ENCODE measurements around the gene GPR39. TPM values are rescaled to one million over a fixed set of nuclear protein-coding genes. Genes with fewer than 3 reads are reported as not detected.

GPR39 gene
- total and polyA plus RNA-seq, 12 donors, result 0.10 to 0.28 (median 0.17) TPM; not detected in 7

DNA sequence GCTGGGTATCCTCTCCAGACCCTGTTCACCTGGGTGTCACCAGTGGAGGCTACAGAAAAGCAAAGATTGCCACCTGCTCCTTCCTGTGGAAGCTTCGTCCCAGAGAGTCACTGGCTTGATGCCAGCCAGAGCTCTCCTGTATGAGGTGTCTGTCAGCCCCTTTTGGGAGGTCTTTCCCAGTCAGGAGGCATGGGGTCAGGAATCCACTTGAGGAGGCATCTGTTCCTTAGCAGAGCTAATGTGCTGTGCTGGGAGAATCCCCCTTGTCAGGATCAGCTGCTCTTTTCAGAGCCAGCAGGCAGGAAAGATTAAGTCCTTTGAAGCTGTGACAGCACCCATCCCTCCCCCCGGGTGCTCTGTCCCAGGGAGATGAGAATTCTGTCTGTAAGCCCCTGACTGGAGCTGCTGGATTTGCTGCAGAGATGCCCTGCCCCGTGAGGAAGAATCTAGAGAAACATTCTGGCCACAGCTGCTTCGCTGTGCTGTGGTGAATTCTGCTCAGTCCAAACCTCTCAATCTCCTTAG, 121.8 kb downstream of the GPR39 start:
- no peak overlapping the region for H3K4me3 ChIP-seq
- WGBS, 4 donors, result 35 to 57% (median 53%) methylated on average over 2 to 4 of the region's 4 CpGs

DNA sequence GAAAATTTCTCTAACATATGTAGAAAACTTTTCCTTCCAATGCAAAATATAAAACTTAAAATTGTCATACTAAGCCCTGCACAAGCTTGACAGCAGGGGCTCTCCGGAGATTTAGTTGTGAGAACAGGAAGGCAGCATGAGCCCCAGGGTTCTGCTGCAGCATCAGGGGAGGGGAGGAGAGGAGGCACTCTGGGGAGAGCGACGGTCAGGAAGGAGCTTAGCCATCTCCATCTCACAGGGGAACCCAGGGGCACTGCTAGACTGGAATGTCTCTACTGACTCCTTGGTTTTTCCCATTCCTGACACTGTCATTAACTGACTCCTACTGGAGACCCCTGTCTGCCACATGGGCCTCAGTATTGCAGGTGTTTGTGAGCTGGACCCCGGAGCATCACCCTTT, 123.6 kb downstream of the GPR39 start:
- Histone ChIP-seq H3K4me3 (no peak overlapping the region), H3K27ac (no peak overlapping the region), H3K9me3 (replicated peaks in 1 of 3) (peaks cover 0 to 4% (median 0%) of the 10 kb centered on the region in 3 donors), H3K36me3 (replicated peaks in 1 of 2) (no peaks in the 10 kb centered on the region), H3K4me1 (replicated peaks in 1 of 2) (no peaks in the 10 kb centered on the region), H3K27me3 (no peaks in the 10 kb centered on the region)
- TF ChIP-seq POLR2A (IDR thresholded peaks at IDR 0.05), result no peak
- TF ChIP-seq, protein P1, sequence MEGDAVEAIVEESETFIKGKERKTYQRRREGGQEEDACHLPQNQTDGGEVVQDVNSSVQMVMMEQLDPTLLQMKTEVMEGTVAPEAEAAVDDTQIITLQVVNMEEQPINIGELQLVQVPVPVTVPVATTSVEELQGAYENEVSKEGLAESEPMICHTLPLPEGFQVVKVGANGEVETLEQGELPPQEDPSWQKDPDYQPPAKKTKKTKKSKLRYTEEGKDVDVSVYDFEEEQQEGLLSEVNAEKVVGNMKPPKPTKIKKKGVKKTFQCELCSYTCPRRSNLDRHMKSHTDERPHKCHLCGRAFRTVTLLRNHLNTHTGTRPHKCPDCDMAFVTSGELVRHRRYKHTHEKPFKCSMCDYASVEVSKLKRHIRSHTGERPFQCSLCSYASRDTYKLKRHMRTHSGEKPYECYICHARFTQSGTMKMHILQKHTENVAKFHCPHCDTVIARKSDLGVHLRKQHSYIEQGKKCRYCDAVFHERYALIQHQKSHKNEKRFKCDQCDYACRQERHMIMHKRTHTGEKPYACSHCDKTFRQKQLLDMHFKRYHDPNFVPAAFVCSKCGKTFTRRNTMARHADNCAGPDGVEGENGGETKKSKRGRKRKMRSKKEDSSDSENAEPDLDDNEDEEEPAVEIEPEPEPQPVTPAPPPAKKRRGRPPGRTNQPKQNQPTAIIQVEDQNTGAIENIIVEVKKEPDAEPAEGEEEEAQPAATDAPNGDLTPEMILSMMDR (IDR thresholded peaks at IDR 0.05), result no peak
- intact Hi-C loops (cut with DNase I), result loop anchor here in 1 of 2 donors (10.0 kb wide), 1 partner anchor 635 kb away; no protein-coding TSS in a partner anchor
- 52 to 74% (median 59%) methylated on average over 3 to 4 of the region's 4 CpGs for WGBS, 4 donors
- DNase-seq, result no peak

More for the DNA sequence above, 121.8 kb downstream of the GPR39 start:
- TF ChIP-seq, protein P1 (IDR thresholded peaks at IDR 0.05), result no peak
- Histone ChIP-seq H3K9me3 (replicated peaks in 1 of 3) (peaks cover 0 to 4% (median 0%) of the 10 kb centered on the region in 3 donors), H3K27me3 (no peaks in the 10 kb centered on the region), H3K36me3 (replicated peaks in 1 of 2) (no peaks in the 10 kb centered on the region), H3K4me1 (replicated peaks in 1 of 2) (no peaks in the 10 kb centered on the region), H3K27ac (no peak overlapping the region)
- no peak for DNase-seq
- intact Hi-C loops (cut with DNase I), result no loop called here

DNA sequence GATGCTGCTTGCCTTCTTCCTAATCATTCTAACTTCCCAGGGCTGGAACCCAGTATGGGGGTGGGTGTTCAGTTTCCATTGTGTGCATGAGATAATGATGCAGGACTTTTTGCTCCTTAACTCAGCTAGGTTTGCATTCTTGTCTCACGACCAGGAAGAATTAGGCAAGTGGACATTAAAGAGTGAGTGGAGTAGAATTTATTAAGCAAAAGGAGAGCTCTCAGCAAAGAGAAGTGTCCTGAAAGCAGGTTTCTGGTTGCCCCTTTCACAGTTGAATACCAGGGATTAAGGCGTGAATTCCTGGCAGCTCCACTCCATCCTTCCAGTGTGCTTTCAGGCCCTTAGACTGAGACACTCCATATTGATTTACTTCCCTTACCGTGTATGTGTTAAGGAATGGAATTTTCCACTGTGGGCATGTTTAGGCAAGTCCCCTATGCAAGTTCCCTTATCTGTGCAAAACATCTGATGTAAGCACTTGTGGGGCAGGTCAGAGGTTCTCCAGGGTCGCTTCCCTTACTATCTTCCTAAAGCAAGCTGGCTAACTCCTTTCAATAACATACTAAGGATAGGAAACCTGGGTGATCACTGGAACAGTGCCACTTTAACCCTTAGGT, 126.5 kb downstream of the GPR39 start:
- TF ChIP-seq, protein P1 (IDR thresholded peaks at IDR 0.05), result no peak
- no peak for TF ChIP-seq POLR2A (IDR thresholded peaks at IDR 0.05)
- Histone ChIP-seq H3K4me1 (replicated peaks in 1 of 2) (no peaks in the 10 kb centered on the region), H3K4me3 (no peak overlapping the region), H3K9me3 (replicated peaks in 1 of 3) (no peaks in the 10 kb centered on the region), H3K27me3 (no peaks in the 10 kb centered on the region), H3K27ac (no peak overlapping the region), H3K36me3 (replicated peaks in 1 of 2) (no peaks in the 10 kb centered on the region)
- 37 to 60% (median 45%) methylated on average over 4 of the region's 4 CpGs for WGBS, 4 donors
- no peak for DNase-seq
- intact Hi-C loops (cut with DNase I), result loop anchor here in 1 of 2 donors (10.0 kb wide), 1 partner anchor 632 kb away; no protein-coding TSS in a partner anchor

DNA sequence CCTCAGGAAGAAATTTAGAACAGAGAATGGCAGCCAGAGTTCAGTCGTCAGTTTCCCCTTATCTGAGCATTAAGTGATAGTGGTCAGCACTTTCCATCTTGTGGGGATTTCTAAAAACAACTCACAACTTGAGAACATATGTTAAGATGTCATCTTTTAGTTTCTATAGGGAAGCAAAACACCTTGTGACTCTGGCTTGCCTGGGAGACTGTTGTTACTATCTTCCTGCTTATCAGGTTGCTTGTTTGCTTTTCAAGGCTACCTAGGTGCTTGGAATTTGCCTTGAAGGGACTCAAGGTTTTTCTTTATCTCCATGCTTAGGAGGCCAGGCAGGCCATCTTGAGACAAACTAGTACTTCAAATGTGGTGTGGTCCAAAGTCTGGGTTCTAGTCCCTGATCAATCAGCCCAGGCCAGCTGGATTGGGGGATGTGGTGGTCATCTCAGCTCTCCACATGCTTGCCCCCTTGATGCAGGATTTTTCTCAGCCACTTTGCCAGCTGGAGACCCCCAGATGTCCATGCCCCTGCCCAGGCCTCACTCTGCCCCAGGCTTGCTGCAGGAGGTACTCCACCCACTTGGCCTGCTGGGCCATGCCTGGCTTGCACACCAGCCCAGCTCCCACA, 127.5 kb downstream of the GPR39 start:
- Histone ChIP-seq H3K27me3 (no peaks in the 10 kb centered on the region), H3K4me1 (replicated peaks in 1 of 2) (no peaks in the 10 kb centered on the region), H3K36me3 (replicated peaks in 1 of 2) (no peaks in the 10 kb centered on the region), H3K27ac (no peak overlapping the region), H3K4me3 (no peak overlapping the region), H3K9me3 (replicated peaks in 1 of 3) (no peaks in the 10 kb centered on the region)
- 38 to 63% (median 49%) methylated on average over 1 of the region's 1 CpG for WGBS, 4 donors
- intact Hi-C loops (cut with DNase I), result loop anchor here in 1 of 2 donors (10.0 kb wide), 1 partner anchor 631 kb away; no protein-coding TSS in a partner anchor
- no peak for TF ChIP-seq POLR2A (IDR thresholded peaks at IDR 0.05)
- TF ChIP-seq, protein P1 (IDR thresholded peaks at IDR 0.05), result no peak
- DNase-seq, result no peak

All from adrenal gland (tissue), 12 donors.